Measurements from ENCODE around the gene GALNT9.
"Not testable (repeated sequence)": the region's sequence is repeated elsewhere in the genome, so short reads cannot be mapped to it uniquely, and the experiment has no call there.

GRCh38 chr12:132243171-132243570 lies 86.2 kb downstream of the GALNT9 start:
- not testable (repeated sequence) for TF ChIP-seq EZH2 (IDR thresholded peaks at IDR 0.05; ENCODE audit: insufficient read depth, poor library complexity, severe bottlenecking); EZH2phosphoT487 (IDR thresholded peaks at IDR 0.05; ENCODE audit: insufficient read depth, low read depth)
